ENCODE measurements around the gene COL13A1.

COL13A1 gene

DNA sequence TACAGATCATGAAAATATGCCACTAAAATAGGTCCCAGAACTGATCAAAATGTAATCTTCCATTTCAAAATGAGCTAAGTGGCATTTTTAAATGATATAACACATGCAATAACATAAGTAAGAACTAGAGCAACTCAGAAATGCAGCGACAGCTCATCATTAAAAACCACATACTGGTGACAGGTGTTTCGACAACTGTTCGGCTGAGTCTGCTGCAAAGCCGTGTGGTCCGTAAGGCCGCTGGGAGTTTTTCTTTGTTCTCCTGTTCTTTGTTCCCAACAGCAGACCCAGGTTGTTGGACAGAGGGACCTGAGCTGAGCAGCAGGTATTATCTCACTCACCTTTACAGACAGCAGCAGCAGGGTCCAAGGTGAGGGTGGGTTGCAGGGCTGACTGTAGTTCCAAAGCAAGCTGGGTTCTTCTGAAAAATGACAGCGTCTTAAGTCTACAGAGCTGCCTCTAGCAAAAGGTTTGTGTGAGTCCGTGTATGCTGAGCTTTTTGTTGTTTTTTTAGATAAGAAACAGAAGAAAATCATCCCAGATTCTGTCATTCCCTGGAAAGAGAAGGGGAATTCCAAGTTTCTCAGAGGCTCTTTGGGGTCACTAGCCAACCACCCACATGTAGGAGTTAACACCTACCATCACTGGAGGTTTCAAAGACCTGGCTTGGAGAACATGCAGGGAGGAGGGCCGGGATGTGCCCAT is 205.6 kb downstream of the COL13A1 start:
- DNase-seq (ENCODE audit: low read depth in 1 of 2, low spot score in 1 of 2) = no peak
